ENCODE results near the gene NEGR1.

NEGR1 gene

DNA sequence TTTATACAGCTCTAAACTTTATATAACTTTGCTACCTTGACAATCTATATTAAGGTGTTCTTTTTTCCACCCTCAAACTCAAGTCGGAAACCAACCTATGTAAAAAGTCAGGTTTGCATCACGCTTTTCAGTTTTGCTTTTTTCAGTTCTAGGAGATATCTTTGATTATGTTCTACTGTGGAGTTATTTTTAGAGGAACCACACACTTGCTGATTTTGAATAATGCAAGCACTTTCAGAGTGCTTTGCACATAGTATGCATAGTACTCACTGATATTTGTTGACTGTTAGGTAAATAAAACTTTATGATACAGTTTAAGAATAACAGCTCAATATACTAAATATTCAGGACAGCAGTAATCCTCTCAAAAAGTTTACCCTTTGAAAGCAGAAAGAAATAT, 637.3 kb downstream of the NEGR1 start:
- no peak overlapping the region for H3K4me3 ChIP-seq (ENCODE audit: low read depth, low read length)
- no peak for DNase-seq (ENCODE audit: low read depth)
- TF ChIP-seq, protein P1, sequence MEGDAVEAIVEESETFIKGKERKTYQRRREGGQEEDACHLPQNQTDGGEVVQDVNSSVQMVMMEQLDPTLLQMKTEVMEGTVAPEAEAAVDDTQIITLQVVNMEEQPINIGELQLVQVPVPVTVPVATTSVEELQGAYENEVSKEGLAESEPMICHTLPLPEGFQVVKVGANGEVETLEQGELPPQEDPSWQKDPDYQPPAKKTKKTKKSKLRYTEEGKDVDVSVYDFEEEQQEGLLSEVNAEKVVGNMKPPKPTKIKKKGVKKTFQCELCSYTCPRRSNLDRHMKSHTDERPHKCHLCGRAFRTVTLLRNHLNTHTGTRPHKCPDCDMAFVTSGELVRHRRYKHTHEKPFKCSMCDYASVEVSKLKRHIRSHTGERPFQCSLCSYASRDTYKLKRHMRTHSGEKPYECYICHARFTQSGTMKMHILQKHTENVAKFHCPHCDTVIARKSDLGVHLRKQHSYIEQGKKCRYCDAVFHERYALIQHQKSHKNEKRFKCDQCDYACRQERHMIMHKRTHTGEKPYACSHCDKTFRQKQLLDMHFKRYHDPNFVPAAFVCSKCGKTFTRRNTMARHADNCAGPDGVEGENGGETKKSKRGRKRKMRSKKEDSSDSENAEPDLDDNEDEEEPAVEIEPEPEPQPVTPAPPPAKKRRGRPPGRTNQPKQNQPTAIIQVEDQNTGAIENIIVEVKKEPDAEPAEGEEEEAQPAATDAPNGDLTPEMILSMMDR (IDR thresholded peaks at IDR 0.05; ENCODE audit: low read depth, low read length, missing control alignments), result no peak

DNA sequence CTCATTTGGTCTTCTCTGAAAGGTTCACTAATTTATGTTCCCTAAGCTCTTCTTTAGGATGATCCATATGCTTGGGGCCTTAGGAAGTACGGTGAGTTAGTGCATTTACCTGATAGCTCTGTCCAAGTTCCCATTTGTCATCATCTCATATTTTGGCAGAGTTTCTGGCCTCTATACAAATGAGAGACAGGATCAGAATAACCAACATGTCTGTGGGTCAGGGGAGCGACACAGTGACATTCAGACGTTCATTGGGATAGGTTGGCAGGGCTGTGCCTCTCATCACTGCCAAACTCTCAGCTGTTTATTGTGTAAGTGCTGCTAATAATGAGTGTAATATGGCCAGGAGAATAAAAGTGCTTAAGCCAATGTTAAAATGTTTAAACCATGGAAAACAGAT, 640.4 kb downstream of the NEGR1 start:
- no peak for DNase-seq (ENCODE audit: low read depth)
- TF ChIP-seq, protein P1 (IDR thresholded peaks at IDR 0.05; ENCODE audit: low read depth, low read length, missing control alignments), result no peak
- no peak overlapping the region for H3K4me3 ChIP-seq (ENCODE audit: low read depth, low read length)

GRCh38 chr1:71640998-71641397, 641.3 kb downstream of the NEGR1 start:
- no peak for DNase-seq (ENCODE audit: low read depth)
- TF ChIP-seq, protein P1 (IDR thresholded peaks at IDR 0.05; ENCODE audit: low read depth, low read length, missing control alignments), result no peak
- H3K4me3 ChIP-seq (ENCODE audit: low read depth, low read length), result no peak overlapping the region

DNA sequence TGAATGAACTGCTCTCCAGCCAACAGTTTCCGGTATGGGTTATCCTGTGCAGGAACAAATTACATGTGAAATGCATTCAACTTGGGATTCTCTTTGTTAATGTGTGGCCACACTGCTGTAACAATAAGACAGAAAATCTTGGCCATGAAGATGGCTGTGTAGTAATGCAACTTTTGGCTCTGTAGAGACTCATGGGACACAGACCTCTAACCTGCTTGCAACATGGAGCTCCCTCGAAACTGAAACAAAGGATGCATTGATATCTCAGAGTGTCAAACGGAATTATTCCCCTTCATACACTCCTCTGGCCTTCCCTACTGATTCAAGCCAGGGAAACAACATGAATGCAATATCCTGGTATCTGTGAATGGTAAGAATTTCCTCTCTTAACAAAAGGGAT, 642.2 kb downstream of the NEGR1 start:
- DNase-seq (ENCODE audit: low read depth), result no peak
- no peak overlapping the region for H3K4me3 ChIP-seq (ENCODE audit: low read depth, low read length)
- TF ChIP-seq, protein P1 (IDR thresholded peaks at IDR 0.05; ENCODE audit: low read depth, low read length, missing control alignments), result no peak

DNA sequence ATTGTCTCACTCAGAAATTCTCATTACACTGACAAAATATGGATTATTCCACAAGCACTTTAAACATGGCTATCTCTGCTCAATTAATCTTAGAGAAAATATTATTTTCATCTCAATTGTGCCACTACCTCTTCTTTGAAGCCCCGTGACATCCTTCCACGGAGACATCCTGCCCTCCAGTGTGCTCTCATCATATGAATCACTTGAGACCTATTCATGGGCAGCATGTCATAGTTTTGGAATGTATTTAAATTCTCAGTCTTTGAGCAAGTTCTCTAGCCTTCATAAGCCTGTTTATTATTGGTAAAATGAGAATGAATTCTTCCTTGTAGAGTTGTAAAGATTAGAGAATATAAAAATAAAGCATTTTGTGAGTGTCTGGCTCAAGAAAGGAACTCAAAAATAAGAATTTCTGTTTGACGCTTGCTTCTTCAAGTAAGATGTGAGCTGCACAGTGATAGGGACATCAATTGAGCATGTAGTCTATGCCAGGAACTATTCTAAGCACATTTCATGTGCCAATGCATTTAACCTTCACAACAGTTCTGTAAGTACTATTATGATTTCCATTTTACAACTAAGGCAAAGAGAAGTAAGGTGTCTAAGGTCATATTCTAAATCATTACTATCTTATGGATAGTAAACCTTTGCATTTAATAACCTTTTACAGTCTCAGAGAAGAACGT, 644.1 kb downstream of the NEGR1 start:
- no peak for DNase-seq (ENCODE audit: low read depth)
- TF ChIP-seq, protein P1 (IDR thresholded peaks at IDR 0.05; ENCODE audit: low read depth, low read length, missing control alignments), result no peak
- H3K4me3 ChIP-seq (ENCODE audit: low read depth, low read length), result no peak overlapping the region

- TF ChIP-seq, protein P1 (IDR thresholded peaks at IDR 0.05; ENCODE audit: low read depth, low read length, missing control alignments), result no peak
- no peak for DNase-seq (ENCODE audit: low read depth)
- no peak overlapping the region for H3K4me3 ChIP-seq (ENCODE audit: low read depth, low read length)
These were observed 646.8 kb downstream of the NEGR1 start for GRCh38 chr1:71635568-71635967.

- DNase-seq (ENCODE audit: low read depth), result no peak
- TF ChIP-seq, protein P1 (IDR thresholded peaks at IDR 0.05; ENCODE audit: low read depth, low read length, missing control alignments), result no peak
- H3K4me3 ChIP-seq (ENCODE audit: low read depth, low read length), result no peak overlapping the region
These were observed 648.2 kb downstream of the NEGR1 start for GRCh38 chr1:71634159-71634558.
